GM12865 (cell line): Measurements from ENCODE around the gene PILRA.

ENCODE experiments used
- DNase-seq: peaks from one replicate; pipeline ENCODE4 v3.0.0; 2010; ENCODE audit warnings: low read depth
- H3K4me3 ChIP-seq: 2 replicates; pipeline ENCODE4 v1.5.1; 2011; ENCODE audit warnings: mild to moderate bottlenecking, low read depth, low read length, control low read depth
- CTCF ChIP-seq: IDR thresholded peaks from 2 replicates; pipeline ENCODE4 v1.5.1; 2011; ENCODE audit warnings: low read length, control low read depth, low read depth, inconsistent platforms; ENCODE audit not compliant: insufficient read depth; ENCODE audit errors: missing control alignments

PILRA gene

GRCh38 chr7:100428199-100428966 is 55.1 kb downstream of the PILRA start, which contains the start of gene ZCWPW1:
Gene ZCWPW1, minus strand, starts transcription at chr7:100428703. Its CDS starts 8,054 bp downstream, at chr7:100420649.
- peak within 1 kb of the TSS; percentile 64 for H3K4me3 ChIP-seq
- peak; percentile 99 for DNase-seq
- TF ChIP-seq CTCF = no peak

GRCh38 chr7:100428967-100429636 is 55.8 kb downstream of the PILRA start:
- H3K4me3 ChIP-seq = peak overlapping the region; percentile 64
- DNase-seq = peak; percentile 100
- TF ChIP-seq CTCF = no peak

- peak; percentile 98 for DNase-seq
- TF ChIP-seq CTCF = no peak
- peak within 1 kb of the TSS; percentile 64 for H3K4me3 ChIP-seq
These were observed 56.6 kb downstream of the PILRA start, which contains the start of gene MEPCE for GRCh38 chr7:100429637-100430492. Gene MEPCE, plus strand, starts transcription at chr7:100429831. Its CDS starts 188 bp downstream, at chr7:100430019.

GRCh38 chr7:100430493-100431285 is 57.4 kb downstream of the PILRA start:
- peak overlapping the region; percentile 64 for H3K4me3 ChIP-seq
- TF ChIP-seq CTCF = no peak
- no peak for DNase-seq

- peak overlapping the region; percentile 64 for H3K4me3 ChIP-seq
- no peak for DNase-seq
- no peak for TF ChIP-seq CTCF
These were observed 58.0 kb downstream of the PILRA start for GRCh38 chr7:100431286-100431735.

- no peak for TF ChIP-seq CTCF
- H3K4me3 ChIP-seq = no peak overlapping the region
- DNase-seq = no peak
These were observed 58.8 kb downstream of the PILRA start for GRCh38 chr7:100432053-100432452.
